Smooth muscle cell (in vitro differentiated cells): ENCODE data around the gene CDH22. TPM values are rescaled to one million over a fixed set of nuclear protein-coding genes. Genes with fewer than 3 reads are reported as not detected.

Source experiments
- DNase-seq: peaks from one replicate; lab custom pipeline; 2025; ENCODE audit not compliant: unreplicated experiment; lab: John Stamatoyannopoulos, UW
- H2AFZ ChIP-seq: fragments of 200-600 bp; sonication (generic); 2 replicates; pipeline ENCODE4 v1.6.0; 2016; ENCODE audit warnings: antibody characterized with exemption, low read depth, mild to moderate bottlenecking
- H3F3A ChIP-seq: fragments of 200-600 bp; sonication (generic); 2 replicates; pipeline ENCODE4 v1.6.0; 2017; ENCODE audit warnings: antibody characterized with exemption, low read depth
- H3K27ac ChIP-seq: fragments of 200-600 bp; sonication (generic); 2 replicates; pipeline ENCODE4 v1.5.1; 2016; ENCODE audit warnings: low read depth, mild to moderate bottlenecking
- H3K27me3 ChIP-seq: fragments of 200-600 bp; sonication (generic); 2 replicates; pipeline ENCODE4 v1.6.1; 2016; ENCODE audit warnings: low read depth, mild to moderate bottlenecking
- H3K36me3 ChIP-seq: fragments of 200-600 bp; sonication (generic); 2 replicates; pipeline ENCODE4 v1.5.1; 2016; ENCODE audit warnings: low read depth
- H3K4me1 ChIP-seq: fragments of 200-600 bp; sonication (generic); 2 replicates; pipeline ENCODE4 v1.5.1; 2016; ENCODE audit warnings: low read depth
- H3K4me2 ChIP-seq: fragments of 200-600 bp; sonication (generic); 2 replicates; pipeline ENCODE4 v1.6.0; 2016; ENCODE audit warnings: mild to moderate bottlenecking
- H3K4me3 ChIP-seq: fragments of 200-600 bp; sonication (generic); 2 replicates; pipeline ENCODE4 v1.5.1; 2016; ENCODE audit warnings: mild to moderate bottlenecking
- H3K79me2 ChIP-seq: fragments of 200-600 bp; sonication (generic); 2 replicates; pipeline ENCODE4 v1.6.0; 2016; ENCODE audit warnings: low read depth, mild to moderate bottlenecking
- H3K9ac ChIP-seq: fragments of 200-600 bp; sonication (generic); 2 replicates; pipeline ENCODE4 v1.6.0; 2016; ENCODE audit warnings: low read depth
- H3K9me3 ChIP-seq: fragments of 200-600 bp; sonication (generic); replicated peaks from 2 replicates; pipeline ENCODE4 v1.5.1; 2016; ENCODE audit warnings: low read depth
- H4K20me1 ChIP-seq: fragments of 200-600 bp; sonication (generic); 2 replicates; pipeline ENCODE4 v1.6.0; 2016; ENCODE audit warnings: low read depth
- CTCF ChIP-seq: fragments of 200-600 bp; sonication (generic); IDR thresholded peaks from 2 replicates; pipeline ENCODE4 v1.5.1; 2017; ENCODE audit warnings: borderline replicate concordance, mild to moderate bottlenecking, antibody characterized with exemption; ENCODE audit not compliant: insufficient read depth, poor library complexity, severe bottlenecking
- WGBS: methylation state at CpG from one replicate; pipeline ENCODE4 v1.1.7; 2016; ENCODE audit warnings: low lambda C conversion rate; 5-methylcytosine and 5-hydroxymethylcytosine counted together
- polyA plus RNA-seq: library from polyadenylated mRNA; unstranded; fragments of >200 nt; fragmentation: Nextera tagmentation; extraction: Ambion mirVana; gene quantifications from 2 replicates; pipeline ENCODE4 v1.2.1, GENCODE V29; 2016
- total RNA-seq: library from RNA; depleted of rRNA; stranded (reverse); fragments of >200 nt; gene quantifications from 2 replicates; pipeline ENCODE4 v1.2.3, GENCODE V29; 2014

CDH22 gene
- total and polyA plus RNA-seq, 2 experiments from 2014 or later = not detected

- Histone ChIP-seq H3K36me3 (no peaks in the 10 kb centered on the region), H3F3A (no peaks in the 10 kb centered on the region), H2AFZ (no peak overlapping the region), H3K27ac (no peak overlapping the region), H3K4me3 (no peak overlapping the region), H3K4me2 (no peak overlapping the region), H3K79me2 (no peaks in the 10 kb centered on the region), H3K27me3 (peaks cover 38% of the 10 kb centered on the region), H4K20me1 (no peaks in the 10 kb centered on the region), H3K9ac (no peak overlapping the region), H3K4me1 (no peaks in the 10 kb centered on the region), H3K9me3 (no peaks in the 10 kb centered on the region)
- no peak for TF ChIP-seq CTCF
- DNase-seq = no peak
- WGBS = 88% methylated on average over 17 of the region's 33 CpGs
Measured at GRCh38 chr20:46227272-46227767, 81.0 kb downstream of the CDH22 start.

GRCh38 chr20:46226602-46227001, 81.7 kb downstream of the CDH22 start:
- peaks cover 5% of the 10 kb centered on the region for H3K4me1 ChIP-seq
- H3K9ac ChIP-seq = no peak overlapping the region
- no peak overlapping the region for H3K4me3 ChIP-seq
- DNase-seq = no peak
- H4K20me1 ChIP-seq = no peaks in the 10 kb centered on the region
- no peak overlapping the region for H3K27ac ChIP-seq
- WGBS = 65% methylated on average over 8 of the region's 8 CpGs
- H3K79me2 ChIP-seq = no peaks in the 10 kb centered on the region
- H3K27me3 ChIP-seq = peaks cover 36% of the 10 kb centered on the region
- no peaks in the 10 kb centered on the region for H3K36me3 ChIP-seq
- TF ChIP-seq CTCF = no peak
- H3K9me3 ChIP-seq = no peaks in the 10 kb centered on the region
- no peak overlapping the region for H2AFZ ChIP-seq
- no peaks in the 10 kb centered on the region for H3F3A ChIP-seq
- no peak overlapping the region for H3K4me2 ChIP-seq

GRCh38 chr20:46222521-46223007, 85.7 kb downstream of the CDH22 start:
- DNase-seq = no peak
- Histone ChIP-seq H2AFZ (no peak overlapping the region), H3K4me2 (no peak overlapping the region), H3K36me3 (no peaks in the 10 kb centered on the region), H3K79me2 (no peaks in the 10 kb centered on the region), H3K9me3 (no peaks in the 10 kb centered on the region), H4K20me1 (no peaks in the 10 kb centered on the region), H3K9ac (no peak overlapping the region), H3K4me1 (peaks cover 10% of the 10 kb centered on the region), H3K27ac (no peak overlapping the region), H3F3A (no peaks in the 10 kb centered on the region), H3K27me3 (peaks cover 36% of the 10 kb centered on the region), H3K4me3 (no peak overlapping the region)
- WGBS = 33% methylated on average over 14 of the region's 14 CpGs
- TF ChIP-seq CTCF = no peak

- Histone ChIP-seq H3K27ac (no peak overlapping the region), H3K79me2 (no peaks in the 10 kb centered on the region), H4K20me1 (no peaks in the 10 kb centered on the region), H3K27me3 (peaks cover 29% of the 10 kb centered on the region), H3K36me3 (no peaks in the 10 kb centered on the region), H3K9ac (no peak overlapping the region), H3K4me2 (no peak overlapping the region), H3K4me3 (no peak overlapping the region), H2AFZ (no peak overlapping the region), H3K4me1 (peaks cover 13% of the 10 kb centered on the region), H3F3A (no peaks in the 10 kb centered on the region), H3K9me3 (no peaks in the 10 kb centered on the region)
- TF ChIP-seq CTCF = no peak
- 77% methylated on average over 9 of the region's 9 CpGs for WGBS
- no peak for DNase-seq
Measured at GRCh38 chr20:46221256-46221833, 87.0 kb downstream of the CDH22 start.
